IPS-18a (cell line): ENCODE results near the gene MRPL47.
"Not testable (repeated sequence)": the region's sequence is repeated elsewhere in the genome, so short reads cannot be mapped to it uniquely, and the experiment has no call there.

Experiments
- H3K27ac ChIP-seq: one replicate; pipeline ENCODE4 v1.5.1; 2013; ENCODE audit warnings: low read length
- H3K27me3 ChIP-seq: one replicate; pipeline ENCODE4 v1.6.1; 2013; ENCODE audit warnings: mild to moderate bottlenecking, low read length; ENCODE audit not compliant: control insufficient read depth, insufficient read depth
- H3K36me3 ChIP-seq: one replicate; pipeline ENCODE4 v1.6.1; 2013; ENCODE audit warnings: low read depth, low read length; ENCODE audit not compliant: control insufficient read depth
- H3K4me1 ChIP-seq: one replicate; pipeline ENCODE4 v1.6.1; 2013; ENCODE audit warnings: low read depth, low read length; ENCODE audit not compliant: control insufficient read depth
- H3K4me3 ChIP-seq: one replicate; pipeline ENCODE4 v1.5.1; 2013; ENCODE audit warnings: low read length
- H3K9ac ChIP-seq: one replicate; pipeline ENCODE4 v1.6.1; 2013; ENCODE audit warnings: mild to moderate bottlenecking, low read length, moderate library complexity
- H3K9me3 ChIP-seq: one replicate; pipeline ENCODE4 v1.6.1; 2013; ENCODE audit warnings: low read depth, low read length; ENCODE audit not compliant: control insufficient read depth

Gene MRPL47

GRCh38 chr3:179604321-179605078 lies at the start of gene MRPL47, which contains the start of gene NDUFB5:
TSS of gene MRPL47 (minus strand) at chr3:179604638. CDS start at chr3:179604624, 14 bp downstream.
TSS of gene NDUFB5 (plus strand) at chr3:179604794. CDS start at chr3:179604816, 22 bp downstream.
- peaks cover 5% of the 10 kb centered on the region for H3K4me1 ChIP-seq
- no peaks in the 10 kb centered on the region for H3K27me3 ChIP-seq
- H3K9ac ChIP-seq: peak within 1 kb of the TSS; percentile 90
- H3K27ac ChIP-seq: peak within 1 kb of the TSS; percentile 93
- no peaks in the 10 kb centered on the region for H3K9me3 ChIP-seq
- peak within 1 kb of the TSS; percentile 90 for H3K4me3 ChIP-seq
- H3K36me3 ChIP-seq: peaks cover 27% of the 10 kb centered on the region

DNA sequence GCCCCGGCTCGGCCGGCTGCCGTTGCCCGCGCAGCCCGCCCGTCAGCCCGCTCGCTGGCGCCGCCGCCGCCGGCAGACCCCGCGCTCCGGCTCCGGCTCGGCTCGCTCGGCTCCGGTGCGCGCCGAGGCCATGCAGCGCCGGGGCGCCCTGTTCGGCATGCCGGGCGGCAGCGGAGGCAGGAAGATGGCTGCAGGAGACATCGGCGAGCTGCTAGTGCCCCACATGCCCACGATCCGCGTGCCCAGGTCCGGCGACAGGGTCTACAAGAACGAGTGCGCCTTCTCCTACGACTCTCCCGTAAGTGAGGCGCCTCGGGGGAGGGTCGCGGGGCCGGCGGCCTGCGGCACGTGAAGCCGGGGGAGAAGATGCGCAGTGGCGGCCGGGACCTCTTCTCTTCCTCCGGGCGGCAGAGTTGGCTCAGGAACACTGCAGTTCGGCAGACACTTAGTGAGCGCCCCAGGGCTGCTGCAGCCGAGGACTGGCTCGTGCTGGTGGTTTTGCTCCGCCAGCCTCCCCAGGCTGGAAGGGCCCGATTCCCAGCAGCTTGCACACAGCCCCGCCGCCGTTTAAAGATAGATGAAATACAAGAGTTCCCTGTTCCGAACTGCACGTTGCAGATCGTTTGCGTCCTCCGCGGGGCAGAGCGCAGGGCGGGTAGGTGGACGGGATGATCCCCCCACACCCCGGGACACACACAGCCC lies 48.8 kb upstream of the MRPL47 start:
- Histone ChIP-seq H3K36me3 (no peaks in the 10 kb centered on the region), H3K9ac (peak overlapping the region; percentile 87), H3K9me3 (no peaks in the 10 kb centered on the region), H3K4me3 (peak overlapping the region; percentile 81), H3K4me1 (peaks cover 4% of the 10 kb centered on the region), H3K27me3 (peaks cover 10% of the 10 kb centered on the region), H3K27ac (peak overlapping the region; percentile 43)

DNA sequence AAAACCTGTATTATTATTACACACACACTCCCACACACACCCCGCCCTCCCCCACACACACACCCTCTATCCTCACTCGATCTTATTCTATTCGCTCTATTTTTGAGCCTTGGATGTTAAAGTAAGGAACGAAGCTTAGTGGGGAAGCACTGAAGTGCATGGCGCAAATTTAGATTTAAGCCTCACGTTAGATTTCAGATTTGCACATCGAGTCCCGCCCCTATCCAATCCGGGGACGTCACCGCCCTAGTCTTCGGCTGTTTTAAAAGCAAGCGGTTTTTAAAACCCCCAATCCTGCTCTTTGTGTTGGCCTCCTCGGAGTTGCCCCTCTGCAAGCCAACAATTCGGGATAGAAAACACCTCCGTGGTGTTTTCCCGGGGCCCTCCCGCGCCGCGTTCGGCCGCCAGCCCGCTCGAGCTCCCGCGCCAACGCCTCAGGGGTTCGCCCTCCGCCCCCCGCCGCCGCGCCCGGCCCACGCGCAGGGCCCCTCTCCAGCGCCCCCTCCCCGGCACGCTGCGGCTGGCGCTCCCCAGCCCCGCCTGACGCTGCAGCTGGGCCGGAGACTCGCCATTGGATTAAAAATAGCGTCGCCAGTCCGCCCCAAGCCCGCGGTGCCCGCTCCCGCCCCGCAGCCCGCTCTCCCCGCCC lies 48.1 kb upstream of the MRPL47 start, which contains the start of gene USP13:
USP13 (plus strand) TSS at position 594 of the 649 bp plus-strand sequence. CDS start 186 bp downstream, outside the sequence.
- H3K36me3 ChIP-seq: no peaks in the 10 kb centered on the region
- peak within 1 kb of the TSS; percentile 81 for H3K4me3 ChIP-seq
- H3K9me3 ChIP-seq: no peaks in the 10 kb centered on the region
- peaks cover 4% of the 10 kb centered on the region for H3K4me1 ChIP-seq
- peak within 1 kb of the TSS; percentile 87 for H3K9ac ChIP-seq
- H3K27ac ChIP-seq: peak within 1 kb of the TSS; percentile 58
- peaks cover 10% of the 10 kb centered on the region for H3K27me3 ChIP-seq

DNA sequence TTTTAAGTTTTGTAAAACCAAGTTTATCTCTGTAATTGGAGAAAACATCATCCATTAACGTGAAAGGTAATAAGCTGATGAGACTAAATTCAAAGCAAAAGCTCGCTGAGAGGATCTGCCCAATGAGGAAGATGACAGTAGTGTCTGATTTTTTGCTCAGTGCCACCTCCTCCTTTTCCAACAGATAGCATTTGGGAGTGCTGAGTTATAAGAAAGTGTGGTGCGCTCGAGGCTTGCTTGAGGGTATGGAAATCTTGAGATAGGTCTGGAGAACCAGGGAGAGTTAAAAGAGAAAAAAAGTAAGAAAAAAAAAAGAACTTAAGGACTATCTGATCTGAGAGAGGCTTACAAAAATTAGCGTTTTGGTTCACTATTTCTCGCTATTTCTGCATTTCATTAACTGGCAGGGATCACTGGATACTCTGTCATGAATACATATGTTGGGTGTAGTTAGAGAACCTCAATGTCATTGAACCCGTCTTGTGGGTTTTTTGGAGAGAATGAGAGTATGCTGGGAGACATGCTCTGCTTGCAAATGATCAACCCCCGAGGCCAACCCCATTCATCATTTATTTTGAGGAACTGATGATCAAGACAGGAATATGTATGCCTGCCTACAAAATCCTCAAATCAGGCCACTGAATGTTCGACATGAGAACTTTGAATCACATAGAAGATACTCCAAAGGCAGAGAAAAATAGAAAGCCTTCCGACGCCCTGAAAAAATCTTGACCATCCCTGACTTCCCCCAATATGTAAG lies 47.4 kb upstream of the MRPL47 start:
- Histone ChIP-seq H3K36me3 (no peaks in the 10 kb centered on the region), H3K27ac (no peak overlapping the region), H3K4me1 (peaks cover 4% of the 10 kb centered on the region), H3K27me3 (peaks cover 10% of the 10 kb centered on the region), H3K9ac (peak overlapping the region; percentile 82), H3K4me3 (peak overlapping the region; percentile 74), H3K9me3 (no peaks in the 10 kb centered on the region)

- no peaks in the 10 kb centered on the region for H3K27me3 ChIP-seq
- H3K36me3 ChIP-seq: no peaks in the 10 kb centered on the region
- no peak overlapping the region for H3K9ac ChIP-seq
- no peak overlapping the region for H3K27ac ChIP-seq
- H3K4me3 ChIP-seq: no peak overlapping the region
- no peaks in the 10 kb centered on the region for H3K9me3 ChIP-seq
- peaks cover 4% of the 10 kb centered on the region for H3K4me1 ChIP-seq
Observed at GRCh38 chr3:179646177-179646576, 41.7 kb upstream of the MRPL47 start.

DNA sequence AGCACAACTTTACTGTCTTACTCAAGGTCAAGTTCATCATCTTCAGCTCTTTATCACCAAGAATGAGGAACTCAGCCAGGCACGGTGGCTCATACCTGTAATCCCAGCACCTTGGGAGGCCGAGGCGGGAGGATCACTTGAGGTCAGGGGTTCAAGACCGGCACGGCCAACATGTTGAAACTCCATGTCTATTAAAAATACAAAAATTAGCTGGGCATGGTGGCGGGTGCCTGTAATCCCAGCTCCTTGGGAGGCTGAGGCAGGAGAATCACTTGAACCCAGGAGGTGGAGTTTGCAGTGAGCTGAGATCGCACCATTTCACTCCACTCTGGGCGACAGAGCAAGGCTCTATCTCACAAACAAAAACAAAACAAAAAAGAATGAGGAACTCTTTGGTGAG lies 39.4 kb upstream of the MRPL47 start:
- not testable (repeated sequence) for H3K36me3 ChIP-seq, H3K9ac ChIP-seq, H3K27me3 ChIP-seq, H3K4me1 ChIP-seq, H3K4me3 ChIP-seq, H3K9me3 ChIP-seq, H3K27ac ChIP-seq

DNA sequence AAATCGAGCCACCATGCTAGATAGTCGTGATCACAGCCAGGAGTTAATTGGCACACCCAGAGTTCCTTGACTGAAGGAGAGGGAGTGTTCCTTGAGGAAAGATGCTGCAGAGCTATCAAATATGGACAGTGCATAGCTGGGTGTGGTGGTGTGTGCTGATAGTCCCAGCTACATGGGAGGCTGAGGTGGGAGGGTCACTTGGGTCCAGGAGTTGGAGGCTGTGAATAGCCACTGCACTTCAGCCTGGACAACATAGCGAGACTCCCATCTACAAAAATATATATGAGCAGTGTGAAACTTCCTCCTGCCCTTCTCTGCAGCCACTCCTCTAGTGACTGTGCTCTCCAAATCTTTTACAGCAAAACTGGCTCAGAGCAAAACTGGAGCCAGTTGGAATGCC lies 38.4 kb upstream of the MRPL47 start:
- no peak overlapping the region for H3K9ac ChIP-seq
- no peak overlapping the region for H3K27ac ChIP-seq
- no peak overlapping the region for H3K4me3 ChIP-seq
- peaks cover 4% of the 10 kb centered on the region for H3K4me1 ChIP-seq
- no peaks in the 10 kb centered on the region for H3K9me3 ChIP-seq
- H3K36me3 ChIP-seq: no peaks in the 10 kb centered on the region
- no peaks in the 10 kb centered on the region for H3K27me3 ChIP-seq

GRCh38 chr3:179640469-179640868 lies 36.0 kb upstream of the MRPL47 start:
- no peak overlapping the region for H3K9ac ChIP-seq
- no peak overlapping the region for H3K4me3 ChIP-seq
- no peak overlapping the region for H3K27ac ChIP-seq
- no peaks in the 10 kb centered on the region for H3K27me3 ChIP-seq
- H3K36me3 ChIP-seq: no peaks in the 10 kb centered on the region
- peaks cover 4% of the 10 kb centered on the region for H3K4me1 ChIP-seq
- H3K9me3 ChIP-seq: no peaks in the 10 kb centered on the region

GRCh38 chr3:179630753-179631451 lies 26.5 kb upstream of the MRPL47 start:
- no peak overlapping the region for H3K27ac ChIP-seq
- no peak overlapping the region for H3K4me3 ChIP-seq
- H3K9ac ChIP-seq: no peak overlapping the region
- H3K27me3 ChIP-seq: no peaks in the 10 kb centered on the region
- H3K36me3 ChIP-seq: no peaks in the 10 kb centered on the region
- H3K4me1 ChIP-seq: no peaks in the 10 kb centered on the region
- H3K9me3 ChIP-seq: no peaks in the 10 kb centered on the region

DNA sequence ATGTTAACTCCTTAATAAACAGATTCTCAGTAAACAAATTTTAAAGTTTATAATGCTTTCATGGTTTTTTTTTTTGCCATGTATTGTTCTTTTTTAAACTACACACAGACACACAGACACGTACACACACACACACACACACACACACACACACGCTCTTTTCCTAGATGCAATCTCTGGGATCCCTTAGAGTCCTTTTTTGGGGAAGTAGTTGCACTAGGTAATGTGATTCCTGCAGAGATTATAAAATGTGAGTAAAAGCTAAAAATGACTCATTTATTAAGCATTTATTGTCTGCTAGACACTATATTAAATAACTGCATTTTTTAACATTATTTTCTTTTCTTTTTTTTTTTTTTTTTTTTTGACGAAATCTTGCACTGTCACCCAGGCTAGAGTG lies 20.0 kb upstream of the MRPL47 start:
- no peak overlapping the region for H3K4me3 ChIP-seq
- no peak overlapping the region for H3K27ac ChIP-seq
- H3K9ac ChIP-seq: no peak overlapping the region
- H3K27me3 ChIP-seq: no peaks in the 10 kb centered on the region
- no peaks in the 10 kb centered on the region for H3K9me3 ChIP-seq
- no peaks in the 10 kb centered on the region for H3K4me1 ChIP-seq
- peaks cover 16% of the 10 kb centered on the region for H3K36me3 ChIP-seq
